Right lobe of liver (tissue), 4 donors: ENCODE results near the gene ENTPD1.
"Not testable (repeated sequence)": the region's sequence is repeated elsewhere in the genome, so short reads cannot be mapped to it uniquely, and the experiment has no call there.

Source experiments
- POLR2A ChIP-seq: fragments of 450-650 bp; IDR thresholded peaks from one replicate; pipeline ENCODE4 v1.6.1; 2017; ENCODE audit warnings: antibody characterized with exemption, mild to moderate bottlenecking
- TF ChIP-seq, protein P1 (sequence below), 4 donors: fragments of 200-600 bp in 3 of 4; fragments of 450-650 bp in 1 of 4; IDR thresholded peaks; one replicate each; pipeline versions ENCODE4 v1.5.1 to v1.8.0; 2016 to 2022; ENCODE audit warnings: antibody characterized with exemption in 4 of 4, mild to moderate bottlenecking in 2 of 4
- donor health status: DM: no; HTN: no; CAD: no.
- donor health status: DM: no; HTN: no; CAD: no.
- donor health status: DM: no; HTN: yes; CAD: no.

GRCh38 chr10:95800286-95800685 is 44.3 kb downstream of the ENTPD1 start:
- TF ChIP-seq POLR2A = not testable (repeated sequence)
- TF ChIP-seq, protein P1, sequence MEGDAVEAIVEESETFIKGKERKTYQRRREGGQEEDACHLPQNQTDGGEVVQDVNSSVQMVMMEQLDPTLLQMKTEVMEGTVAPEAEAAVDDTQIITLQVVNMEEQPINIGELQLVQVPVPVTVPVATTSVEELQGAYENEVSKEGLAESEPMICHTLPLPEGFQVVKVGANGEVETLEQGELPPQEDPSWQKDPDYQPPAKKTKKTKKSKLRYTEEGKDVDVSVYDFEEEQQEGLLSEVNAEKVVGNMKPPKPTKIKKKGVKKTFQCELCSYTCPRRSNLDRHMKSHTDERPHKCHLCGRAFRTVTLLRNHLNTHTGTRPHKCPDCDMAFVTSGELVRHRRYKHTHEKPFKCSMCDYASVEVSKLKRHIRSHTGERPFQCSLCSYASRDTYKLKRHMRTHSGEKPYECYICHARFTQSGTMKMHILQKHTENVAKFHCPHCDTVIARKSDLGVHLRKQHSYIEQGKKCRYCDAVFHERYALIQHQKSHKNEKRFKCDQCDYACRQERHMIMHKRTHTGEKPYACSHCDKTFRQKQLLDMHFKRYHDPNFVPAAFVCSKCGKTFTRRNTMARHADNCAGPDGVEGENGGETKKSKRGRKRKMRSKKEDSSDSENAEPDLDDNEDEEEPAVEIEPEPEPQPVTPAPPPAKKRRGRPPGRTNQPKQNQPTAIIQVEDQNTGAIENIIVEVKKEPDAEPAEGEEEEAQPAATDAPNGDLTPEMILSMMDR (IDR thresholded peaks at IDR 0.05) = not testable (repeated sequence)
